ENCODE results near the gene ZNF385A.
A peak's percentile ranks its signal among the peaks of the same experiment; 100 is the strongest.

ZNF385A gene

DNA sequence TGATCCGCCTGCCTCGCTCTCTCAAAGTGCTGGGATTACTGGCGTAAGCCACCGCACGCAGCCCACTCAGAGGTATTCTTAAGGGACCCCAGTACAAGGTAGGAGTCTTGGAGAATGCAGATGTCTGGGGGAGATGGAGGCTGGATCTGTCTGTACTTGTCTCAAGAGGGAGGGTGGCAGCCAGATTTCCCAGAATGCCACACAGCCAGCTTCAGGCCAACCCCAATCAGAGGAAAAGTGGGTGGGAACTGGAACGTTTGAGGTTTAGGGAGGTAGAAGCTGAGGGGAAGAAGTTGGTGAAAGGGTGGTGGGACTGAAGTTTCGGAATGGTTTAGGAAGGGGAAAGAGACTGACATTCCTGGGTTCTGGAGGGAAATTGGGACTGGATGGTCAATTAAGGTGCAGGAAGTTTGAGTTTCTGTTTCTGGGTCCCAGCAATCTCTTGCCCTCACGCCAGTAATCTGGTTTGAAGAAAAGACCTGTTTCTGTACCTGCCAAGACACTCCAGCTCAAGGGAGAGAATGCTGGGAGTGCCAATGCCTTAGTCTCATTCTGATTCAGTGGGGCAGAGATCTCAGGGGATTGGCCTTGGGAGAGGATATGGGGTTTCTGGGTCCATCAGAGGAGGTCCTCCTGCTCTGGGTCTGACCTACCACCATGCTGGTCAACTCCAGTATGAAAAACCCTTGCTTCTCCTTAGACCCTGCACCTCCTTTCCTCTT is 8.1 kb upstream of the ZNF385A start:
- DNase-seq (ENCODE audit: low spot score) = no peak

DNA sequence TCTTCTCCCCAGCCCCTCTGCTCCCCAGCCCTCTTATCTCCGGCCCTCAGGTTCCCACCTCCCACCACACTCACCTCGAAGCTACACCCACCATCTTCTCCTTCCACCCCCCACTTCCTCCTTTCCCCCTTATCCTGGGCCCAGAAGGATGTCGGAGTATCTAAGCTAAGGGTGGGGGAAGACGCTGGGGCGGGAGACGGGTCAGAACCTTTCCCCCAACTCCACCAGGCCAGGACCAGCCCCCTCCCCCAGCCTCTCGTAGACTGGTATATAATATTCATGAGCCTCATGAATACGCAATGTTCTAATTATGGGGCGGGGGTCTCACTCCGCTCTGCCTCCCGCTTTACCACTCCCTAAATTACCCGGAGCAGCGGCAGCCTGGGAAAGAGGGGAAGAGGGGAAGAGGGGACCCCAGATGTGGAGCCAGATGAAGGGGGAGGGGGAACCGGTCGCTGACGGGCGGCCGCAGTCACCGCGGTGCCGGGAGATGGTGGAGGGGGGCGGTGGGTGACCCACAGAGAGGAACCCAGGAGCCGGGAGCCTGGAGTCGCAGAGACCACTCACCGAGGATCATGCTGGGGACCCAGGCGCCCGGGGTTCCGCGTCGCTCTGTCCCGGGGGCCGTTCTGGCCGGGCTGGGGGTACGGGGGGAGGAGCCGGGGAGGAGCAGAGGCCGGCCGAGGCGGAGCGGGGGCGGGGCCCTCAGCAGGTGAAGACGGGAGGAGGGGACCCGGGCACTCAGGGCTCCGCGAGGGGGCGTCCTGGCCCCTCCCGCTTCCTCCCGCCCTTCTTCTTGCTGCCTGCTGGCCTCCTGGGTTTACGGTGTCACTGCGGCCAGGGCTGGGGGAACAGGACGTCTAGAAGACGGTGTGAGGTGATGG is 6.4 kb upstream of the ZNF385A start:
- DNase-seq (ENCODE audit: low spot score) = peak; percentile 93

GRCh38 chr12:54390176-54390667 is 5.7 kb upstream of the ZNF385A start:
- no peak for DNase-seq (ENCODE audit: low spot score)

GRCh38 chr12:54389607-54390175 is 5.2 kb upstream of the ZNF385A start:
- DNase-seq (ENCODE audit: low spot score) = no peak

DNA sequence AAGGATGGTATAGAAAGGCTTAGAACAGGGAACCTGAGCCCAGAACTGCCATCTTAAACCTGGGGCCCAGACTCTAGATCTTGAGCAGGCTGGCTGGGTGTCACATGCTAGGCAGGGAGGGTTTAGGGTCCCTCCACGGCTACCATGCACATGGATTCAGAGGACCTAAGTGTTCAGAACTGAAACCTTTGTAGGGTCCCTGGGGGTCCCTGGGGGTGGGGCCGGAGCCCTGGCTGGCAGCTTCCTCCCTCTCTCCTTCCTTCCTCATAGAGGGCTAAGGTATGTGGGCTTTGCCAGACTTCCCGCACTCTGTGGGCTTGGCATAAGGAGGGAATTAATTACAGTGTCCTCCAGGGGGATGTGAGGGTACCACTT is 4.6 kb upstream of the ZNF385A start:
- DNase-seq (ENCODE audit: low spot score) = no peak

- DNase-seq (ENCODE audit: low spot score) = no peak
Measured at GRCh38 chr12:54388237-54389133, 4.0 kb upstream of the ZNF385A start.

- no peak for DNase-seq (ENCODE audit: low spot score)
Measured at GRCh38 chr12:54387114-54387467, 2.6 kb upstream of the ZNF385A start.

DNA sequence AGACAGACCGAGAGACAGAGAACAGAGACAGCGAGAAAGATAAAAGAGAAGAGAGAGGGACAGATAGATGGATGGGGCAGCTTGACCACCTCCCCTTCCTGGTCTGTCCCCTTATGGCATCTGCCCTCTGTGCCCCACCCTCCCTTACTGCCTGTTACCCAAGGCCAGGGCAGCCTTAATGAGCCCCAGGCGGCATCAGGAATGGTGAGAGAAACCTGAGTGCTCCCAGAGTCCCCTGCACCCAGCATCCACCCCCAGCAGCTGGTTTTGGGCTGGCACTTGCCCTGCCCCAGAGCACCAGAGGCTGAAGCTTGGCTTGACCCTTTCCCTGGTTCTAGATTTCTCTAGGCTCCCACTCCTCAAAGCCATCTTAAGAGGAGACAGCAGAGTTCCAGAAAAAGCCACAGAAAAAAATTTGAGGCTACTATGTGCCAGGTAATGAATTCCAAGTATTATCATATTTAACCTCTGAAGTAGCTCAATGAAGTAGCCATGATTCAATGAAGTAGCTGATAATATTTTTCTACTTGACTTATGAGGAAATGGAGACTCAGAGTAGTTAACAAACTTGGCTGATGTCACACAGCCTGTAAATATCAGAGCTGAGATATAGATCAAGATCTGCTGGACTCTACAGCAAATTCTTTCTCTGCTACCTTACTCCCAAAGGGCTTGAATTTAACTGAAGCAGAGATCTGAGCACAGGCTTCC is 2.0 kb upstream of the ZNF385A start:
- no peak for DNase-seq (ENCODE audit: low spot score)

DNA sequence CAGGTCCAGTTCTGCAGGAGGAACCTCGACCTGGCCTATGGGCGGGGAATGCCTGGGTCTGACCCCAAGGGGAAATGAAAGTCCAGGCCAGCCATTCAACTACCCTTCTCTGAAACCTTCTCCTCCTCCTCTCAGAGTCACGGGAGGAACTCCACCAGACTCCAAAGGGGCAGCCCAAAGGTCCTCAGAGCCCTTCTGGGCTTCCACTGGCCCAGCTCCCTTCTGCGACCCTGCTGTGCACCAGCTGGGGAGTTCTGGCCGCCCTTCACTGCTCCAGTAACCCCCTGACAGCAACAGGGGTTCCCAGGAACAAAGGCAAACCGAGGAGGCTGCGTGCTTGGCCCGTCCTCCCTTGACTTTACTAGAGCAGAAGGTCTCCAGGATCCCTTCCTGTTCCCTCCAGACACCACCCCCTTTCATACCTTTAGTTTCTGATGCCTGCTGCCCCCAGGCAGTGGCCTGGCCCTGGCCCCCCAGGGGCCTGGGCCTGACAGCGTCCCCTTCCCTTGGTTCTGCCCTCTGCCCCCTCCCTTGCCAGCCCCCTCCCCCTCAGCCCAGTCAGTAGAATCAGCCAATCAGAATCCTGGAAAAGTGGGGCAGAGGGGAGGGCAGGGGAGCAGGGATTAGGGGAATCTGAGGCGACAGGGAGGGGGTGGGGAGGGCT is 850 bp upstream of the ZNF385A start:
- DNase-seq (ENCODE audit: low spot score) = peak; percentile 68

DNA sequence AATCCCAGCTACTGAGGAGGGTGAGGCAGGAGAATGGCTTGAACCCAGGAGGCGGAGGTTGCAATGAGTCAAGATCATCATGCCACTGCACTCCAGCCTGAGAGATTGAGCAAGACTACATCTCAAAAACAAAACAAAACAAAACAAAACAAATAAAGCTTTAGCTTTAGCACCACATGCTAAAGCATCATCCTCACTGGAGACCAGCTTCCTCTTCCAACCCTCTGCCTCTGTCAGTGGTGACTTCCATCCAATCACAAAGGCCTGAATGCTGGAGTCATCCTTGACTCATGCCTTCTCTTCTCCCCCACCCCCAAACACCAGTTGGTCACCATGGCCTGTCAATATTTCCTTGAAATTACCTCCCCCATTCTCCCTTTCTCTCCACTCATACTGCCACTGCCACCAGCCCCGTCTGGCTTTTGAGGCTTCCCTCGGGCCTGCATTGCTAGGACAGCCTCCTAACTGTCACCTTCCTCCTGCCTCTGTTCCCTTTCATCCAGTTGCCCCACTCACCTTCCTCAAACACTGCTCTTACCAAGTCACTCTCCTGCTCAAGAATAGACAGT is 1.4 kb downstream of the ZNF385A start:
- DNase-seq (ENCODE audit: low spot score) = no peak

DNA sequence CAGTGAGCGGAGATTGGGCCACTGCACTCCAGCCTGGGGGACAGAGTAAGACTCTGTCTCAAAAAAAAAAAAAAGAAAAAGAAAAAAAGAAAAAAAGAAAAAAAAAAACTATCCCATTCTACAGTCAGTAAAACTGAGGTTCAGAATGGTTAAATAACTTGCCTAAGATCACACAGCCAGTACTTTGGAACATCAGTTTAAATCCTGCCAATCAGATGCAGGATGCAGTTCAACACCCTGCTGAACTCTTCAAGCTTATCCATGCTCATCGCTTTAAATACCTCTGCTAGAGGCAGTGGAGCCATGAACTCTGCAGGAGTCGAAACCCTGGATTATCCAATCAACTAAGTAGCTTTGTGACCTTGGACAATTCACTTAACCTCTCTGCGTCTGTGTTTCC is 3.4 kb downstream of the ZNF385A start:
- no peak for DNase-seq (ENCODE audit: low spot score)

- peak; percentile 94 for DNase-seq (ENCODE audit: low spot score)
Measured at GRCh38 chr12:54379398-54380201, 4.9 kb downstream of the ZNF385A start.

DNA sequence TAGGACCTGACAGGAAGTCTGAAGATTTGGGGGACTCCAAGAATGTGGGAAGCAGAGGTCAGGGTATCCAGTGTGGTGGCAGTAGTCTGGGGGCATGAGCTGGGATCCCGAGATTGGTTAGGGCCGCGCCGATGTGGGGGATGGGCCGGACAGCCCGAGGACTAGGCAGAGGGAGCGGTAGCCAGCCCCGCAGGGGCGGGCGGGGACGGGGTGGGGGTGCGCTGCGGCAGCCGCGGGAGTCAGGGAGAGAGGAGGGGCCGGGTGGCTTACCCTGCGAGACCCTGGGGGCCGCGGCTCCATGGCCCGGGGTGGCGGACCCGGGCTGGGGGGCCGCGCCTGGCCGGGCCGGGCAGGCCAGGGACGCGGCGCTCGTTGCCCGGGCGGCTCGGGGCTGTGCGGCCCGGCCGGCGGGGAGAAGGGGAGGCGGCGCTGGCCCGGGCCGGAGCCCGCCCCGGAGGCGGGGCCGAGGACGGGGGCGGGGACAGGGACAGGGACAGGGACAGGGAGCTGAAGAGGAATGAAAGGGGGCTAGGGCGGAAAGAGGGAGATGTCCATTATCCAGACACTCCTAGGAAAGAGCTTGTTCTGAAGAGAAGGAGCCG is 5.6 kb downstream of the ZNF385A start:
- peak; percentile 95 for DNase-seq (ENCODE audit: low spot score)

DNA sequence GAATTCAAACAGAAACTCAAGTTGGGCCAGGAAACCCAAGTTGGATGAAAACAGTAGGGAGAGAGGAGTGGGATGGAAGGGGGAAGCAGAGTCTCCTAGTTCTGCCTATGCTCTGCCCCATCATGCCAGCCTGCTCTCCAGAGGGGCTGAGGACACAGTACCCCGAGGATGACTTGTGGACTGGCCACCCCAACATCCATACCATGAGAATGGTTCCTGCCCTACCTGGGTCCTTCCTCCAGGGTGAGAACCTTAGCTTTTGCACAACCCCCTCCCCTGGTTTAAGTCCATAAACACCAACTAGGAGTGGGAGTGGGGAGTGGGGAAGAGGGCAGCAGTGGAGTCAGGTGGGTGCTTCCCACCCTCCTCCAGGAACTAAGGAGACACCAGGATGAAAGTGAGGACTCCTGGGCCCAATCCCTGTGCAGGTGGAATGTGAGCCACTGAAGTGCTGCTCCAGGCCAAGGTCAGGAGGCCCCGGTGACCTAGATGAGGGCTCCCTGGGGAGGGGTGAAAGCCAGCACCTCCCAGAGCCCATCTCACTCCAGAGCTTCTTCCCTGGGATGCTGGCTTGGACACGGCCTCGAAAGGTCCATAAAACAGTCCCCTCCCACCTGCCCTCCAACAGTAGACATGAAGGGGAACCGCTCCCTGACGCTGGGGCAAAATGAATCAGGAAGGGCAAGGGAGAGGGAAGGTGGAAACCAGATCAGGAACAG is 6.6 kb downstream of the ZNF385A start:
- DNase-seq (ENCODE audit: low spot score) = no peak

DNA sequence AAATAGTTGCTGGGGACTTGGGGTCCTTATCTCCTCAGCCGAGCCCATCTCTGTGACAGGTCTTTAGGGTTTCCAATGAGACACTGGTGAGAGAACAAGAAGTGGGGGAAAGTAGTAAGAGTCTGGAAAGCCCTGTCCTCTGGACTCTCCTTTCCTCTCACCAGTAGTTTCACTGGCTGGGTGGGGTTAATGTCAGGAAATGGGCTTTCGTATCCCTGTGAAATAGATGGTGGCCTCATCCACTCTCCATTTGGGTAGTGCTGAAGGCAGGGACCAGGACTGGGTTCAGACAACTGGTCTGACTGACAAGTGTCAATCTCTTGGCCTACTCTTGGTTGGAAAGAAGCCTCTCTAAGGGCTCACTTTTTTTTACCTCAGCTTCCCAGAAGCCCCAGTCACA is 7.5 kb downstream of the ZNF385A start:
- no peak for DNase-seq (ENCODE audit: low spot score)

- DNase-seq (ENCODE audit: low spot score) = no peak
Measured at GRCh38 chr12:54376596-54376995, 7.9 kb downstream of the ZNF385A start.

- DNase-seq (ENCODE audit: low spot score) = no peak
Measured at GRCh38 chr12:54375259-54375579, 9.3 kb downstream of the ZNF385A start.

- DNase-seq (ENCODE audit: low spot score) = no peak
Measured at GRCh38 chr12:54374562-54375258, 9.8 kb downstream of the ZNF385A start.

Data from iPS-NIHi11 (cell line).